ENCODE measurements around the gene CAPN6.

DNA sequence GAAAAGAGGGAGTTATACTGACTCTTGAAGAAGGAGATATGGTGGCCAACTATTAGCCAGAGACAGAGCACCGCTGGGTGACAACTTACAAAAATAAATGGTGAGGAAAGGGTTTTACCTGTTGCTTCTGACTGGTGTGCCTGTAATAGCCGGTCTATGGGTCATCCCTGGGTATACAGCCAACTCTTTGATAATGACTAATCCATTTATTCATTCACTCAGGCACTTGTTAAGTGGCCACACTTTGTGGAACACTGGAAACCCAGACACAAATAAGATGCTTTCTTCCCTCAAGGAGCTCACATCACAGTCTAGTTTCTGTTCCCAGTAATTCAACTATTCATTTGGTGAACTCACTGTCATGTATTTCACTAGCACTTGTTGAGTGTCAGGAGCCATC, 13.2 kb upstream of the CAPN6 start:
- TF ChIP-seq EZH2phosphoT487 (IDR thresholded peaks at IDR 0.05; ENCODE audit: borderline replicate concordance), result no peak
- TF ChIP-seq, protein P1, sequence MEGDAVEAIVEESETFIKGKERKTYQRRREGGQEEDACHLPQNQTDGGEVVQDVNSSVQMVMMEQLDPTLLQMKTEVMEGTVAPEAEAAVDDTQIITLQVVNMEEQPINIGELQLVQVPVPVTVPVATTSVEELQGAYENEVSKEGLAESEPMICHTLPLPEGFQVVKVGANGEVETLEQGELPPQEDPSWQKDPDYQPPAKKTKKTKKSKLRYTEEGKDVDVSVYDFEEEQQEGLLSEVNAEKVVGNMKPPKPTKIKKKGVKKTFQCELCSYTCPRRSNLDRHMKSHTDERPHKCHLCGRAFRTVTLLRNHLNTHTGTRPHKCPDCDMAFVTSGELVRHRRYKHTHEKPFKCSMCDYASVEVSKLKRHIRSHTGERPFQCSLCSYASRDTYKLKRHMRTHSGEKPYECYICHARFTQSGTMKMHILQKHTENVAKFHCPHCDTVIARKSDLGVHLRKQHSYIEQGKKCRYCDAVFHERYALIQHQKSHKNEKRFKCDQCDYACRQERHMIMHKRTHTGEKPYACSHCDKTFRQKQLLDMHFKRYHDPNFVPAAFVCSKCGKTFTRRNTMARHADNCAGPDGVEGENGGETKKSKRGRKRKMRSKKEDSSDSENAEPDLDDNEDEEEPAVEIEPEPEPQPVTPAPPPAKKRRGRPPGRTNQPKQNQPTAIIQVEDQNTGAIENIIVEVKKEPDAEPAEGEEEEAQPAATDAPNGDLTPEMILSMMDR (conservative IDR thresholded peaks at IDR 0.05; ENCODE audit: low read length), result no peak
